ENCODE measurements around the gene RANBP3L.

DNA sequence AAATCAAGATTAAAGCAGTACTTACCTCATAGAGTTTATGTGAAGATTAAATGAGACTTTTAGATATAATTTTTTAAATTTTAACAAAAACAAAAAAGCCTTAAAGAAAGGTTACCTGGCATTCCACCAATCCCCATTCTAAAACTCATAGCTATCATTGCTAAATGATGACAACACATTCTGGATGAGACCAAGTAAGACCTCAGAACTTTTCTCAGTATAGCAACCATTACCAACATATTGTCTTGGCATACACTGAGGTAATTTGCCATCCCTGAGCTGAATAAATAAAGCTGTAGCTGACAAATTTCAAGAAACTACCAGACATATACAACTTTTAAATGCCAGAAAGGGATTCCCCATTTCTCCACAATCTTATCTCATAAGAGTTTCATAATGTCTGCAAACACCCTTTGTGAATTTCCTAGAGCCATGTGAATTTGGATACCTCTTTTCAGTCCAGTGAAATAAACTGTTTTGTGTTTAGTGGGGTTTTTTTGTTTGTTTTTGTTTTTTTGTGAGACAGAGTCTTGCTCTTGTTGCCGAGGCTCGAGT, 29.5 kb downstream of the RANBP3L start:
- TF ChIP-seq, protein P1, sequence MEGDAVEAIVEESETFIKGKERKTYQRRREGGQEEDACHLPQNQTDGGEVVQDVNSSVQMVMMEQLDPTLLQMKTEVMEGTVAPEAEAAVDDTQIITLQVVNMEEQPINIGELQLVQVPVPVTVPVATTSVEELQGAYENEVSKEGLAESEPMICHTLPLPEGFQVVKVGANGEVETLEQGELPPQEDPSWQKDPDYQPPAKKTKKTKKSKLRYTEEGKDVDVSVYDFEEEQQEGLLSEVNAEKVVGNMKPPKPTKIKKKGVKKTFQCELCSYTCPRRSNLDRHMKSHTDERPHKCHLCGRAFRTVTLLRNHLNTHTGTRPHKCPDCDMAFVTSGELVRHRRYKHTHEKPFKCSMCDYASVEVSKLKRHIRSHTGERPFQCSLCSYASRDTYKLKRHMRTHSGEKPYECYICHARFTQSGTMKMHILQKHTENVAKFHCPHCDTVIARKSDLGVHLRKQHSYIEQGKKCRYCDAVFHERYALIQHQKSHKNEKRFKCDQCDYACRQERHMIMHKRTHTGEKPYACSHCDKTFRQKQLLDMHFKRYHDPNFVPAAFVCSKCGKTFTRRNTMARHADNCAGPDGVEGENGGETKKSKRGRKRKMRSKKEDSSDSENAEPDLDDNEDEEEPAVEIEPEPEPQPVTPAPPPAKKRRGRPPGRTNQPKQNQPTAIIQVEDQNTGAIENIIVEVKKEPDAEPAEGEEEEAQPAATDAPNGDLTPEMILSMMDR (IDR thresholded peaks at IDR 0.05; ENCODE audit: insufficient read depth, low read depth, low read length): no peak
- TF ChIP-seq EZH2 (IDR thresholded peaks at IDR 0.05; ENCODE audit: insufficient read depth, low read length): no peak
